A673 (cell line): ENCODE measurements around the gene SYNPO. TPM values are rescaled to one million over a fixed set of nuclear protein-coding genes. Genes with fewer than 3 reads are reported as not detected.

Experiments
- BruUV-seq: library from RNA; stranded (reverse); fragments of 400-500 nt; replicated peaks from 2 replicates; lab custom pipeline; 2021; lab: Mats Ljungman, UMichigan
- CTCF ChIA-PET: fragments of 300-600 bp; sonication (Branson Sonifier 250); formaldehyde crosslinking; loops from one replicate; lab custom pipeline; 2022; ENCODE audit warnings: antibody characterized with exemption; lab: Charles Lee
- POLR2A ChIA-PET: fragments of 300-600 bp; sonication (Branson Sonifier 250); formaldehyde crosslinking; loops from one replicate; lab custom pipeline; 2022; ENCODE audit warnings: antibody characterized with exemption; ENCODE audit not compliant: low non-redundant PET; lab: Charles Lee
- DNase-seq: peaks from one replicate; pipeline ENCODE4 v3.0.0-alpha.2; 2015; ENCODE audit warnings: low spot score
- H3K27ac ChIP-seq: fragments of 200-600 bp; sonication (generic); 2 replicates; pipeline ENCODE4 v1.5.1; 2016; ENCODE audit warnings: mixed run types, low read depth, mild to moderate bottlenecking, mixed read lengths, antibody characterized with exemption, low read length; ENCODE audit not compliant: poor library complexity, severe bottlenecking
- H3K27me3 ChIP-seq: fragments of 200-600 bp; sonication (generic); replicated peaks from 2 replicates; pipeline ENCODE4 v1.6.1; 2017; ENCODE audit warnings: mixed run types, low read depth, mild to moderate bottlenecking, mixed read lengths, antibody characterized with exemption, low read length; ENCODE audit not compliant: insufficient read depth, poor library complexity
- H3K36me3 ChIP-seq: fragments of 200-600 bp; sonication (generic); 2 replicates; pipeline ENCODE4 v1.6.1; 2016; ENCODE audit warnings: mixed run types, mild to moderate bottlenecking, mixed read lengths, antibody characterized with exemption, low read length; ENCODE audit not compliant: insufficient read depth, poor library complexity, severe bottlenecking
- H3K4me1 ChIP-seq: fragments of 200-600 bp; sonication (generic); 2 replicates; pipeline ENCODE4 v1.6.1; 2017; ENCODE audit warnings: mixed run types, mild to moderate bottlenecking, mixed read lengths, antibody characterized with exemption, low read length; ENCODE audit not compliant: insufficient read depth, poor library complexity, severe bottlenecking
- H3K4me3 ChIP-seq: fragments of 200-600 bp; sonication (generic); 2 replicates; pipeline ENCODE4 v1.5.1; 2016; ENCODE audit warnings: low read depth, mixed run types, mild to moderate bottlenecking, mixed read lengths, low read length; ENCODE audit not compliant: poor library complexity, severe bottlenecking
- H3K9me3 ChIP-seq: fragments of 200-600 bp; sonication (generic); 2 replicates; pipeline ENCODE4 v1.6.1; 2016; ENCODE audit warnings: mixed run types, low read depth, mild to moderate bottlenecking, mixed read lengths, antibody characterized with exemption, low read length; ENCODE audit not compliant: poor library complexity, severe bottlenecking
- EZH2 ChIP-seq: fragments of 200-600 bp; sonication (generic); IDR thresholded peaks from 2 replicates; pipeline ENCODE4 v1.6.1; 2017; ENCODE audit warnings: borderline replicate concordance, low read depth, mild to moderate bottlenecking, mixed read lengths, antibody characterized with exemption, low read length; ENCODE audit not compliant: poor library complexity, severe bottlenecking
- intact Hi-C: fragments of 100-400 bp; cut with micrococcal nuclease; formaldehyde crosslinking; loops from one replicate; pipeline ENCODE4 v1.10.0; 2022; ENCODE audit not compliant: unreplicated experiment
- total RNA-seq: library from RNA; stranded (reverse); gene quantifications from 2 replicates; pipeline ENCODE4 v1.2.3, GENCODE V29; 2021
- TF ChIP-seq, protein P1 (sequence below): fragments of 300-800, 200-600 bp; sonication (generic); conservative IDR thresholded peaks from 2 replicates; pipeline ENCODE4 v1.5.1; 2017; ENCODE audit warnings: low read depth, mild to moderate bottlenecking, antibody characterized with exemption, low read length, moderate library complexity, mixed read lengths

Gene SYNPO
- total RNA-seq, 1 experiment from 2014 or later: 7.6 TPM

DNA sequence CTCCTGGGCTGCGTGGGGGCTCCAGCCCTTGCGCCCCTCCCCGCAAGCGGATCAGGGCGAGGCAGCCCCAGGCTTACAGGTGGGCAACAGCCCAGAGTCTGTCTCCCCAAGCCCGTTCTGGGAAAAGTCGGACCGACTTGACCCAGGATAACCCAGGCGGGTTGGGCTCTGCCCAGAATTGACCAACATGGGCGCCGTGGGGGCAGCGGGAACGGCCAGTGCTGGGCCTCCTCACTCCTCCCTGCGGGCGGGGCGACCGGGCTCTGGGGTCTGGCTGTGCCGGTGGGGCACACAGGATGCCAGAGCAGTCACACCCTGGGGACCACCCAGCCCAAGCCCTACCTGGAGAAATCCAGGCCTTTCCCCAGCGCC lies 15.3 kb upstream of the SYNPO start:
- H3K27ac ChIP-seq: no peak overlapping the region
- peak overlapping the region; percentile 62 for H3K4me3 ChIP-seq
- POLR2A ChIA-PET: no interaction called here
- peaks cover 57% of the 10 kb centered on the region for H3K4me1 ChIP-seq
- no peaks in the 10 kb centered on the region for H3K36me3 ChIP-seq
- CTCF ChIA-PET: no interaction called here
- no TSS peak for BruUV-seq
- intact Hi-C loops: no loop called here
- no peaks in the 10 kb centered on the region for H3K27me3 ChIP-seq
- no peaks in the 10 kb centered on the region for H3K9me3 ChIP-seq
- no peak for TF ChIP-seq EZH2
- TF ChIP-seq, protein P1, sequence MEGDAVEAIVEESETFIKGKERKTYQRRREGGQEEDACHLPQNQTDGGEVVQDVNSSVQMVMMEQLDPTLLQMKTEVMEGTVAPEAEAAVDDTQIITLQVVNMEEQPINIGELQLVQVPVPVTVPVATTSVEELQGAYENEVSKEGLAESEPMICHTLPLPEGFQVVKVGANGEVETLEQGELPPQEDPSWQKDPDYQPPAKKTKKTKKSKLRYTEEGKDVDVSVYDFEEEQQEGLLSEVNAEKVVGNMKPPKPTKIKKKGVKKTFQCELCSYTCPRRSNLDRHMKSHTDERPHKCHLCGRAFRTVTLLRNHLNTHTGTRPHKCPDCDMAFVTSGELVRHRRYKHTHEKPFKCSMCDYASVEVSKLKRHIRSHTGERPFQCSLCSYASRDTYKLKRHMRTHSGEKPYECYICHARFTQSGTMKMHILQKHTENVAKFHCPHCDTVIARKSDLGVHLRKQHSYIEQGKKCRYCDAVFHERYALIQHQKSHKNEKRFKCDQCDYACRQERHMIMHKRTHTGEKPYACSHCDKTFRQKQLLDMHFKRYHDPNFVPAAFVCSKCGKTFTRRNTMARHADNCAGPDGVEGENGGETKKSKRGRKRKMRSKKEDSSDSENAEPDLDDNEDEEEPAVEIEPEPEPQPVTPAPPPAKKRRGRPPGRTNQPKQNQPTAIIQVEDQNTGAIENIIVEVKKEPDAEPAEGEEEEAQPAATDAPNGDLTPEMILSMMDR: no peak
- DNase-seq: no peak

DNA sequence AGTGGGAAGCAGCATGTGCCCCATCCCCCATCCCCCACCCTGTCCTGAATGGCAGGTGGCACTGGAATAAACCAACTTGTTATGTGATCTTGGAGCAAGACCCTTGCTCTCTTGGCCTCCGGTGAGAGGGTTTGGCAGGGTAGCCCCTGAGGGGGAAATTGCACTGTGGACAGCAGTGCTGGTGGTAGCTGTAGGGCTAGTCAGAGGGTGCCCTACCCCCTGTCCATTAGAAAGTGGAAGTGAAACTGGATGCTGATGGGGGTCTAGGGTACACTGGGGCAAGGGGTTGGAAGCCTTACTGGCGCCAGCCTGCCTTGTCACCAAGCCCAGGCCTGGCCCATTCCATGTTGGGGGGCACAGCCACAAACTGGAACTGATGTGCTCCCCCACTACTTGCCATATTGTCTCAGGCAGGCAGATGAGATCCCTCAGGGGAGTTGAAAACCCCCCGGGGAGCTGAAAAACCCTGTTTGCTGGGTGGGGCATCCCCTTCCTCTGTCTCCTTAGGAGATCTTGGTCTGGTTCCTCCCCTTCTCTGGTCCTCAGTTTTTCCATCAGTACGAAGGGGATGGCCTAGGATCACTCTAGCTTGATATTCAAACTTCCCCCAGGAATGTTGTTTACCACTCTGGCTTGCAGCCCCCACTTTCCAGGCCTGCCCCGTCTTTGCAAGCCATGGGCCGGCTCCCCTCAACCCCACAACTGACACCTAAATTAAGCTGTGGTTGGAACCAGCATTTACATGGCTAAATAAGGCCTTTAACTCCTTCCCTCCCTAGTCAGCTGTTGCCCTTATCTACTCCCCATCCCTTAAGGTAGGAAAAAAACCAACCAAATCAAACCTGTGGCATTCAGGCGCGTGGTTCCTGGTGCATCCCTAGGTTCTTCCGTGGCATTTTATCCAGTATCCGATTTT lies 14.4 kb upstream of the SYNPO start:
- DNase-seq: no peak
- CTCF ChIA-PET: no interaction called here
- no TSS peak for BruUV-seq
- no peaks in the 10 kb centered on the region for H3K27me3 ChIP-seq
- no peaks in the 10 kb centered on the region for H3K9me3 ChIP-seq
- POLR2A ChIA-PET: no interaction called here
- H3K4me1 ChIP-seq: peaks cover 53% of the 10 kb centered on the region
- TF ChIP-seq, protein P1: no peak
- TF ChIP-seq EZH2: no peak
- intact Hi-C loops: no loop called here
- no peak overlapping the region for H3K27ac ChIP-seq
- H3K36me3 ChIP-seq: no peaks in the 10 kb centered on the region
- H3K4me3 ChIP-seq: peak overlapping the region; percentile 62

DNA sequence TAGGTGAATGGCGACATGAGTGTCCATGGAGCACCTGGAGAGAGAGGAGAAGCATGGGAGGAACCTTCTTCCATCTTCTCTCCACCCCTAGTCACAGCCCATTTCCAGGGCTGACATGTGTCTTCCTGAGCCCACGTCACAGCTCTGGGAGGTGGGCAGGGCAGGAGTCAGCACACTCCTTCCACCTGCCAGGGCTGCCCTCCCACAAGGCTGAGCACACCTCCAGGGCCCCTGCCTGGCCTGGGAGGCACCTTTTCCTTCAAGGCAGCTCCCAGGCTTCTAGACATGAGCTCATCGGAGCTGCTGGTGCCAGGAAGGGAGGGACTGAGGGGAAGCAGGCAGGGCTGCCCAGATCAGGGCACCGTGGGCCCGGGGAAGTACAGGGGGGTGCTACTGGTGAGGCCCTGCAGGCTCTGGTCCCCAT lies 13.6 kb upstream of the SYNPO start:
- no peak for DNase-seq

More for the DNA sequence above, 13.6 kb upstream of the SYNPO start:
- no TSS peak for BruUV-seq
- intact Hi-C loops: no loop called here
- TF ChIP-seq EZH2: no peak
- TF ChIP-seq, protein P1: no peak
- Histone ChIP-seq H3K4me1 (peaks cover 46% of the 10 kb centered on the region), H3K27me3 (no peaks in the 10 kb centered on the region), H3K4me3 (no peak overlapping the region), H3K36me3 (no peaks in the 10 kb centered on the region), H3K27ac (no peak overlapping the region), H3K9me3 (no peaks in the 10 kb centered on the region)
- POLR2A ChIA-PET: no interaction called here
- CTCF ChIA-PET: no interaction called here
